H9 (cell line): ENCODE measurements around the gene FBXO24. TPM values are rescaled to one million over a fixed set of nuclear protein-coding genes. Genes with fewer than 3 reads are reported as not detected.

Experiments
- DNase-seq: peaks from one replicate; pipeline ENCODE4 v3.0.0-alpha.2; 2017
- H2AFZ ChIP-seq: one replicate; pipeline ENCODE4 v1.6.1; 2013; ENCODE audit warnings: mild to moderate bottlenecking, low read length, control low read depth, moderate library complexity
- H2AK5ac ChIP-seq: 2 replicates; pipeline ENCODE4 v1.6.1; 2013; ENCODE audit warnings: low read length, control low read depth, mixed read lengths; ENCODE audit not compliant: insufficient read length
- H2BK120ac ChIP-seq: one replicate; pipeline ENCODE4 v1.6.1; 2013; ENCODE audit warnings: low read depth, mild to moderate bottlenecking, low read length, control low read depth, inconsistent platforms; ENCODE audit not compliant: poor library complexity, severe bottlenecking
- H2BK12ac ChIP-seq: 2 replicates; pipeline ENCODE4 v1.6.1; 2013; ENCODE audit warnings: low read length, control low read depth, mixed read lengths, low read depth; ENCODE audit not compliant: insufficient read length
- H2BK15ac ChIP-seq: 2 replicates; pipeline ENCODE4 v1.6.1; 2013; ENCODE audit warnings: low read depth, low read length, control low read depth
- H2BK20ac ChIP-seq: one replicate; pipeline ENCODE4 v1.6.1; 2013; ENCODE audit warnings: low read depth, mild to moderate bottlenecking, low read length, control low read depth, inconsistent platforms; ENCODE audit not compliant: poor library complexity, severe bottlenecking
- H2BK5ac ChIP-seq: 2 replicates; pipeline ENCODE4 v1.6.1; 2013; ENCODE audit warnings: low read length, control low read depth, mixed read lengths; ENCODE audit not compliant: insufficient read length
- H3K14ac ChIP-seq: 2 replicates; pipeline ENCODE4 v1.6.1; 2013; ENCODE audit warnings: low read length, control low read depth; ENCODE audit not compliant: insufficient read depth
- H3K18ac ChIP-seq: 2 replicates; pipeline ENCODE4 v1.6.1; 2013; ENCODE audit warnings: low read depth, mild to moderate bottlenecking, mixed read lengths, low read length, control low read depth; ENCODE audit not compliant: insufficient read length
- H3K23ac ChIP-seq: 2 replicates; pipeline ENCODE4 v1.6.1; 2013; ENCODE audit warnings: low read length, control low read depth, mixed read lengths, low read depth; ENCODE audit not compliant: insufficient read length
- H3K23me2 ChIP-seq: 2 replicates; pipeline ENCODE4 v1.6.1; 2013; ENCODE audit warnings: low read depth, mild to moderate bottlenecking, mixed read lengths, low read length, control low read depth; ENCODE audit not compliant: insufficient read length, poor library complexity, severe bottlenecking
- H3K27ac ChIP-seq: 2 replicates; pipeline ENCODE4 v1.5.1; 2013; ENCODE audit warnings: low read length, control low read depth, mixed read lengths, low read depth; ENCODE audit not compliant: insufficient read length
- H3K27me3 ChIP-seq: 2 replicates; pipeline ENCODE4 v1.6.1; 2013; ENCODE audit warnings: low read length, control low read depth, inconsistent platforms; ENCODE audit not compliant: insufficient read depth
- H3K4ac ChIP-seq: 2 replicates; pipeline ENCODE4 v1.6.1; 2013; ENCODE audit warnings: low read depth, mild to moderate bottlenecking, control low read depth, inconsistent platforms, low read length, moderate library complexity
- H3K4me1 ChIP-seq: 2 replicates; pipeline ENCODE4 v1.6.1; 2013; ENCODE audit warnings: low read length, control low read depth, inconsistent platforms; ENCODE audit not compliant: insufficient read depth
- H3K4me2 ChIP-seq: 2 replicates; pipeline ENCODE4 v1.6.1; 2013; ENCODE audit warnings: low read length, control low read depth, mixed read lengths; ENCODE audit not compliant: insufficient read length, insufficient read depth
- H3K56ac ChIP-seq: 2 replicates; pipeline ENCODE4 v1.6.1; 2013; ENCODE audit warnings: low read depth, mild to moderate bottlenecking, mixed read lengths, low read length, control low read depth; ENCODE audit not compliant: insufficient read length
- H3K79me1 ChIP-seq: 2 replicates; pipeline ENCODE4 v1.6.1; 2013; ENCODE audit warnings: low read depth, mild to moderate bottlenecking, moderate library complexity, low read length, control low read depth, inconsistent platforms; ENCODE audit not compliant: insufficient read depth, poor library complexity, severe bottlenecking
- H3K79me2 ChIP-seq: 2 replicates; pipeline ENCODE4 v1.6.1; 2013; ENCODE audit warnings: low read length, control low read depth, inconsistent platforms; ENCODE audit not compliant: insufficient read depth
- H3K9ac ChIP-seq: 2 replicates; pipeline ENCODE4 v1.6.1; 2013; ENCODE audit warnings: low read length, control low read depth, mixed read lengths; ENCODE audit not compliant: insufficient read length; ENCODE audit errors: extremely low read depth
- H3K9me3 ChIP-seq: one replicate; pipeline ENCODE4 v1.6.1; 2013; ENCODE audit warnings: low read depth, low read length, inconsistent platforms; ENCODE audit not compliant: control insufficient read depth
- H3T11ph ChIP-seq: one replicate; pipeline ENCODE4 v1.6.1; 2013; ENCODE audit warnings: mild to moderate bottlenecking, low read length, control low read depth, inconsistent platforms
- H4K20me1 ChIP-seq: one replicate; pipeline ENCODE4 v1.6.1; 2013; ENCODE audit not compliant: control insufficient read depth, insufficient read length, insufficient read depth
- H4K5ac ChIP-seq: 2 replicates; pipeline ENCODE4 v1.6.1; 2013; ENCODE audit warnings: low read depth, mild to moderate bottlenecking, mixed read lengths, low read length, control low read depth; ENCODE audit not compliant: insufficient read length
- H4K8ac ChIP-seq: replicated peaks from 2 replicates; pipeline ENCODE4 v1.6.1; 2013; ENCODE audit warnings: low read length, control low read depth, mixed read lengths, low read depth; ENCODE audit not compliant: insufficient read length
- H4K91ac ChIP-seq: 2 replicates; pipeline ENCODE4 v1.6.1; 2013; ENCODE audit warnings: low read depth, mild to moderate bottlenecking, moderate library complexity, mixed read lengths, low read length, control low read depth; ENCODE audit not compliant: insufficient read length
- H3K27ac Mint-ChIP-seq, 3 experiments: 2 replicates in 2 of 3; 3 replicates in 1 of 3; pipeline ENCODE4 v1.8.0; 2020 to 2021; ENCODE audit warnings: mixed read lengths in 3 of 3, mild to moderate bottlenecking in 1 of 3, moderate library complexity in 1 of 3
- H3K27me3 Mint-ChIP-seq: 2 replicates; pipeline ENCODE4 v1.8.0; 2021; ENCODE audit warnings: low read depth, mild to moderate bottlenecking, moderate library complexity, mixed read lengths
- H3K36me3 Mint-ChIP-seq, 3 experiments: 2 replicates in 2 of 3; 3 replicates in 1 of 3; pipeline ENCODE4 v1.8.0; 2020 to 2021; ENCODE audit warnings: low read depth in 3 of 3, mixed read lengths in 3 of 3; ENCODE audit not compliant: insufficient read depth in 1 of 3
- H3K4me1 Mint-ChIP-seq, 2 experiments: 2 replicates each; pipeline ENCODE4 v1.8.0; 2020; ENCODE audit warnings: mixed read lengths in 2 of 2
- H3K4me3 Mint-ChIP-seq, 2 experiments: 2 replicates in 1 of 2; 3 replicates in 1 of 2; pipeline ENCODE4 v1.8.0; 2020 to 2021; ENCODE audit warnings: mild to moderate bottlenecking in 2 of 2, mixed read lengths in 2 of 2, moderate library complexity in 1 of 2
- H3K9me3 Mint-ChIP-seq, 2 experiments: 2 replicates in 1 of 2; 3 replicates in 1 of 2; pipeline ENCODE4 v1.8.0; 2020; ENCODE audit warnings: mild to moderate bottlenecking in 2 of 2, mixed read lengths in 2 of 2, moderate library complexity in 1 of 2
- CTCF ChIP-seq: fragments of 200-600 bp; sonication (generic); conservative IDR thresholded peaks from 3 replicates; pipeline ENCODE4 v1.8.0; 2021; ENCODE audit warnings: antibody characterized with exemption, mild to moderate bottlenecking
- WGBS: extraction: QIAGEN DNeasy Blood & Tissue Kit; methylation state at CpG from one replicate; pipeline ENCODE4 v1.1.7; 2013; ENCODE audit warnings: missing lambda C conversion rate, low lambda C conversion rate, mixed read lengths; ENCODE audit not compliant: insufficient read length; ENCODE audit errors: extremely low coverage; 5-methylcytosine and 5-hydroxymethylcytosine counted together
- total RNA-seq: library from RNA; stranded (reverse); gene quantifications from 2 replicates; pipeline ENCODE4 v1.2.1, GENCODE V29; 2021

The FBXO24 gene
- total RNA-seq, 1 experiment from 2014 or later, result 0.85 TPM

- Mint-ChIP-seq H3K4me1 (peaks cover 30 to 50% of the 10 kb centered on the region in 2 experiments), H3K9me3 (no peaks in the 10 kb centered on the region), H3K36me3 (peaks cover 0 to 27% (median 13%) of the 10 kb centered on the region in 3 experiments; a peak in 5 of 7 replicates), H3K27me3 (peaks cover 25% of the 10 kb centered on the region), H3K4me3 (peak overlapping the region; percentile 73 to 89), H3K27ac (peak overlapping the region; percentile 84 to 95 (median 92); a peak in 6 of 7 replicates)
- Histone ChIP-seq H4K91ac (no peak overlapping the region), H2BK120ac (no peak overlapping the region), H2BK20ac (no peak overlapping the region), H4K20me1 (no peaks in the 10 kb centered on the region), H3K79me2 (no peaks in the 10 kb centered on the region), H2BK15ac (no peak overlapping the region), H3K18ac (no peak overlapping the region), H2AFZ (no peak overlapping the region), H3K27ac (no peak overlapping the region), H2AK5ac (no peak overlapping the region), H3K4ac (no peak overlapping the region), H3K4me1 (peaks cover 4% of the 10 kb centered on the region; the same call in 1 of the 2 replicates), H4K5ac (no peak overlapping the region), H4K8ac (no peak overlapping the region), H3K27me3 (no peaks in the 10 kb centered on the region), H3K23me2 (peaks cover 35% of the 10 kb centered on the region), H3K14ac (peak overlapping the region; percentile 16; the same call in 1 of the 2 replicates), H3K4me2 (peak overlapping the region; percentile 72), H2BK5ac (no peak overlapping the region), H3K79me1 (no peaks in the 10 kb centered on the region), H3K56ac (no peak overlapping the region), H3T11ph (no peak overlapping the region), H3K23ac (no peak overlapping the region), H2BK12ac (no peak overlapping the region), H3K9ac (peak overlapping the region; percentile 53), H3K9me3 (no peaks in the 10 kb centered on the region)
- WGBS, result no CpG with 5 or more reads among the region's 10 CpGs
- DNase-seq, result no peak
- no peak for TF ChIP-seq CTCF
Observed at GRCh38 chr7:100603726-100604027, 17.5 kb downstream of the FBXO24 start.
